Parathyroid adenoma (tissue), 2 donors: Measurements from ENCODE around the gene RNF182.

Experiments
- H2AFZ ChIP-seq: fragments of 300-600 bp; sonication (generic); one replicate; pipeline ENCODE4 v1.7.0; 2017; ENCODE audit warnings: antibody characterized with exemption, mild to moderate bottlenecking
- H3K27ac ChIP-seq: fragments of 300-600 bp; sonication (generic); one replicate; pipeline ENCODE4 v1.7.0; 2017
- H3K27me3 ChIP-seq: fragments of 300-600 bp; sonication (generic); one replicate; pipeline ENCODE4 v1.7.0; 2017; ENCODE audit warnings: low read length; ENCODE audit not compliant: control insufficient read depth, insufficient read depth
- H3K36me3 ChIP-seq: fragments of 300-600 bp; sonication (generic); one replicate; pipeline ENCODE4 v1.7.0; 2017; ENCODE audit warnings: low read length; ENCODE audit not compliant: control insufficient read depth, insufficient read depth
- H3K4me1 ChIP-seq: fragments of 300-600 bp; sonication (generic); one replicate; pipeline ENCODE4 v1.7.0; 2017; ENCODE audit warnings: control low read depth
- H3K4me2 ChIP-seq: fragments of 300-600 bp; sonication (generic); one replicate; pipeline ENCODE4 v1.7.0; 2017; ENCODE audit warnings: low read length
- H3K4me3 ChIP-seq: fragments of 300-600 bp; sonication (generic); one replicate; pipeline ENCODE4 v1.7.0; 2017; ENCODE audit warnings: low read depth, low read length
- H3K79me2 ChIP-seq: fragments of 300-600 bp; sonication (generic); one replicate; pipeline ENCODE4 v1.7.0; 2017; ENCODE audit warnings: control low read depth
- H3K9ac ChIP-seq: fragments of 300-600 bp; sonication (generic); one replicate; pipeline ENCODE4 v1.7.0; 2017; ENCODE audit warnings: mild to moderate bottlenecking
- H3K9me3 ChIP-seq: fragments of 300-600 bp; sonication (generic); one replicate; pipeline ENCODE4 v1.7.0; 2017; ENCODE audit warnings: low read length; ENCODE audit not compliant: control insufficient read depth
- TF ChIP-seq, protein P1 (sequence below): fragments of 300-600 bp; sonication (generic); IDR thresholded peaks from one replicate; pipeline ENCODE4 v1.7.0; 2017; ENCODE audit warnings: antibody characterized with exemption, mild to moderate bottlenecking
- donor health status: primary hyperparathyroidism.

RNF182 gene

DNA sequence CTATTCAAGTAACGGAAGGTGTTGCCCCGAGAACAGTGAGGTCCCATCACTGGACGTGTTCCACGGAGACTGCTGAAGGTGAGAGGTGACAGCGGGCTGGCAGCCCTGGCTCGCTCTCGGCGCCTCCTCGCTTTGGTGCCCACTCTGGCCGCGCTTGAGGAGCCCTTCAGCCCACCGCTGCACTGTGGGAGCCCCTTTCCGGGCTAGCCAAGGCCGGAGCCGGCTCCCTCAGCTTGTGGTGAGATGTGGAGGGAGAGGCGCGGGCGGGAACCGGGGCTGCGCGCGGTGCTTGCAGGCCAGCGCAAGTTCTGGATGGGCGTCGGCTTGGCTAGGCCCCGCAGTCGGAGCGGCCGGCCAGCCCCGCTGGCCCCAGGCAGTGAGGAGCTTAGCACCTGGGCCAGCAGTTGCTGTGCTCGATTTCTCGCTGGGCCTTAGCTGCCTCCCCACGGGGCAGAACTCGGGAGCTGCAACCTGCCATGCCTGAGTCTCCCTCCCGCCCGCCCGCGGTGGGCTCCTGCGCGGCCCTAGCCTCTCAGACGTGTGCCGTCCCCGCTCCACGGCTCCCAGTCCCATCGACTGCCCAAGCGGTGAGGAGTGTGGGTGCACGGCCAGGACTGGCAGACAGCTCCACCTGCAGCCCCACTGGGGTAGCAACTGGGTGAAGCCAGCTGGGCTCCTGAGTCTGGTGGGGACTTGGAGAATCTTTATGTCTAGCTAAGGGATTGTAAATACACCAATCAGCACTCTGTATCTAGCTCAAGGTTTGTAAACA lies 77.6 kb downstream of the RNF182 start:
- Histone ChIP-seq H3K36me3 (no peaks in the 10 kb centered on the region), H3K4me3 (no peak overlapping the region), H3K27me3 (no peaks in the 10 kb centered on the region), H3K4me2 (no peak overlapping the region), H3K9me3 (no peaks in the 10 kb centered on the region), H3K9ac (no peak overlapping the region), H2AFZ (no peak overlapping the region), H3K27ac (no peak overlapping the region), H3K4me1 (no peaks in the 10 kb centered on the region), H3K79me2 (no peaks in the 10 kb centered on the region)
- TF ChIP-seq, protein P1, sequence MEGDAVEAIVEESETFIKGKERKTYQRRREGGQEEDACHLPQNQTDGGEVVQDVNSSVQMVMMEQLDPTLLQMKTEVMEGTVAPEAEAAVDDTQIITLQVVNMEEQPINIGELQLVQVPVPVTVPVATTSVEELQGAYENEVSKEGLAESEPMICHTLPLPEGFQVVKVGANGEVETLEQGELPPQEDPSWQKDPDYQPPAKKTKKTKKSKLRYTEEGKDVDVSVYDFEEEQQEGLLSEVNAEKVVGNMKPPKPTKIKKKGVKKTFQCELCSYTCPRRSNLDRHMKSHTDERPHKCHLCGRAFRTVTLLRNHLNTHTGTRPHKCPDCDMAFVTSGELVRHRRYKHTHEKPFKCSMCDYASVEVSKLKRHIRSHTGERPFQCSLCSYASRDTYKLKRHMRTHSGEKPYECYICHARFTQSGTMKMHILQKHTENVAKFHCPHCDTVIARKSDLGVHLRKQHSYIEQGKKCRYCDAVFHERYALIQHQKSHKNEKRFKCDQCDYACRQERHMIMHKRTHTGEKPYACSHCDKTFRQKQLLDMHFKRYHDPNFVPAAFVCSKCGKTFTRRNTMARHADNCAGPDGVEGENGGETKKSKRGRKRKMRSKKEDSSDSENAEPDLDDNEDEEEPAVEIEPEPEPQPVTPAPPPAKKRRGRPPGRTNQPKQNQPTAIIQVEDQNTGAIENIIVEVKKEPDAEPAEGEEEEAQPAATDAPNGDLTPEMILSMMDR = no peak

DNA sequence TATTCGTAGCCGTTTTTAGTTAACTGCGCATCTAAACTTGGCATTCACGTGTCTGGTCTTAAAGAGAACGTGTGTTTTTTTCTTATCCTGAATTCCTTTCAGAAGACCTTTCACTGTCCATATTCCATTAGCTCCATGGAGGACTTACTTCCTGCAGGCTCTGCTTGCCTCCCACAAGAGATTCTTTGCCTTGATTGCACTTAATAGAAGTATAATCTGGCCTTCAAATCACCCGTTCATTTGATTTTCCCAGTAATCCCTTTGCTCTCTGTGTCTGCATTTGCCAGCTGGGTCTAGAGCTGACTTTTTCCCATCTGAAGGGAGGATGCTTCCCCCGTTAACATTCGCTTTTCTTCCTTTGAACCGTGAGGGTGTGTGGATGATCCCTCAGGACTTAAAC lies 79.5 kb downstream of the RNF182 start:
- H3K36me3 ChIP-seq = no peaks in the 10 kb centered on the region
- H3K4me1 ChIP-seq = no peaks in the 10 kb centered on the region
- H2AFZ ChIP-seq = no peak overlapping the region
- H3K4me2 ChIP-seq = no peak overlapping the region
- H3K27me3 ChIP-seq = no peaks in the 10 kb centered on the region
- H3K79me2 ChIP-seq = no peaks in the 10 kb centered on the region
- TF ChIP-seq, protein P1 = no peak
- no peaks in the 10 kb centered on the region for H3K9me3 ChIP-seq
- no peak overlapping the region for H3K9ac ChIP-seq
- no peak overlapping the region for H3K27ac ChIP-seq
- H3K4me3 ChIP-seq = no peak overlapping the region

DNA sequence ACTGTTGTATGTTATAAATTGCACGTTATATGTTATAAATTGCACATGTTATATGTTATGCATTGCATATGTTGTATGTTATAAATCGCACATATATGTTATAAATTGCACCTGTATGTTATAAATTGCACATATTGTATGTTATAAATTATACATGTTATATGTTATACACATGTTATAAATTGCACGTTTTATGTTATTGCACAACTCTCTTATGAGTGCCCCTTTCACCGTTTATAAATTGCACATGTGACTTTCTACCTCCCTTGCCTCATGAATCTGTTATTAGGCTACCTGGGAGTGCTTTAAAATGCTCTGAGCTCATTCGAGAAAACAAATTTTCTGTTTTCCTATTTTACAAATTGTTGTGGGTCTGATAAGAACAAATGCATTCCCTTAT lies 84.1 kb downstream of the RNF182 start:
- Histone ChIP-seq H3K27ac (no peak overlapping the region), H3K79me2 (no peaks in the 10 kb centered on the region), H3K4me1 (no peaks in the 10 kb centered on the region), H3K9ac (no peak overlapping the region), H3K36me3 (no peaks in the 10 kb centered on the region), H3K9me3 (no peaks in the 10 kb centered on the region), H3K27me3 (no peaks in the 10 kb centered on the region), H3K4me3 (no peak overlapping the region), H2AFZ (no peak overlapping the region), H3K4me2 (no peak overlapping the region)
- TF ChIP-seq, protein P1 = no peak

DNA sequence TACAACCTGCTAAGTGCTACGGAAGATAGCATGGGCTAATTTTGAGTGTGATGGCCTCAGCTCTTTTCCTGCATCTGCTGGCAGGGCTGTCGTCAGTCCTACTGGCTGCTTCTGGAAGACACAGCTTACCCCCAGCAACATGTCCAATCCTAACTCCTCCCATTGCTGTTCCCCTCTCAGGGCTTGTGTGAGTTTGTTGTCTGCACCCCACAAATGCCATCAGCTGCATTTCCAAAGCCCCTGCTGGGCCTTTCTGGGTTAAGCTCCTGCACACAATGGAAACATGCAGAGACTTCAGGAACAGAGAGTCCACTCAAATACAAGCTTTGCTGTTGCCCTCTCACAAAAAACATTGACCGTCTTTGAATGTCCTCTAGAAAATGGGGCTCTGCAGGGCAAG lies 84.7 kb downstream of the RNF182 start:
- no peaks in the 10 kb centered on the region for H3K36me3 ChIP-seq
- H3K4me1 ChIP-seq = no peaks in the 10 kb centered on the region
- no peak overlapping the region for H3K9ac ChIP-seq
- H3K4me3 ChIP-seq = no peak overlapping the region
- H3K79me2 ChIP-seq = no peaks in the 10 kb centered on the region
- no peak overlapping the region for H3K27ac ChIP-seq
- H2AFZ ChIP-seq = no peak overlapping the region
- no peak overlapping the region for H3K4me2 ChIP-seq
- TF ChIP-seq, protein P1 = no peak
- no peaks in the 10 kb centered on the region for H3K9me3 ChIP-seq
- H3K27me3 ChIP-seq = no peaks in the 10 kb centered on the region

DNA sequence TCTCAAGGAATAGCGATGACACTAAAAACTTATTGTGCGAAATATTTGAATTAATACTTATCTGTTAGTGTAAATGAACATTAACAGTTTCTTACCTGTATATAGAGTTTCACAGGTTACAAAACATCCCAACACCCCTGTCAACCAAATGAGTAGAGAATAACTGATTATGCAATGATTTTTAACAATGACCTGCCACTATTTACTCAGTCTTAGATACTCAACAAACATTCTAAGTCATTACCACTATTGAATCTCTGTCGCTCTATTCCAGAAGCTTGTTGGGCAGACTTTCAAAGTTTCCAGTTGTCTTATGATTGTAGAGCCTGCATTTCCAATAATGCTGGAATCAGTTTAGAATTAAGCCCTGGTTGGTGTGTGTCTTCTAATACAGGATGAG lies 85.5 kb downstream of the RNF182 start:
- no peaks in the 10 kb centered on the region for H3K27me3 ChIP-seq
- no peak overlapping the region for H3K4me3 ChIP-seq
- H3K36me3 ChIP-seq = no peaks in the 10 kb centered on the region
- H3K27ac ChIP-seq = no peak overlapping the region
- TF ChIP-seq, protein P1 = no peak
- H3K9ac ChIP-seq = no peak overlapping the region
- no peaks in the 10 kb centered on the region for H3K9me3 ChIP-seq
- H3K79me2 ChIP-seq = no peaks in the 10 kb centered on the region
- no peaks in the 10 kb centered on the region for H3K4me1 ChIP-seq
- no peak overlapping the region for H2AFZ ChIP-seq
- no peak overlapping the region for H3K4me2 ChIP-seq
